H1 (cell line): Measurements from ENCODE around the gene AK8. TPM values are rescaled to one million over a fixed set of nuclear protein-coding genes. Genes with fewer than 3 reads are reported as not detected.

Experiments used
- CTCF ChIA-PET: fragments of 300-600 bp; sonication (Branson Sonifier 250); formaldehyde crosslinking; loops from one replicate; lab custom pipeline; 2021; ENCODE audit not compliant: partially characterized antibody; lab: Charles Lee
- POLR2A ChIA-PET: fragments of 300-600 bp; sonication (Branson Sonifier 250); formaldehyde crosslinking; loops from one replicate; lab custom pipeline; 2021; ENCODE audit warnings: inconsistent platforms; ENCODE audit not compliant: partially characterized antibody; lab: Charles Lee
- DNase-seq, 2 experiments: peaks; one replicate each; pipeline versions ENCODE4 v3.0.0 to v3.0.0-alpha.2; 2010 to 2022; ENCODE audit warnings: low spot score in 2 of 2, low read depth in 1 of 2, mixed read lengths in 1 of 2
- FAIRE-seq: peaks from 2 replicates; lab custom pipeline; 2011; peaks lifted over from hg19 to GRCh38; lab: Jason Lieb, UNC
- H2AFZ ChIP-seq: 2 replicates; pipeline ENCODE4 v1.8.1; 2012; ENCODE audit warnings: low read length, inconsistent platforms
- H2AK5ac ChIP-seq: 2 replicates; pipeline ENCODE4 v1.6.1; 2013; ENCODE audit warnings: low read depth, low read length
- H2BK120ac ChIP-seq: replicated peaks from 2 replicates; pipeline ENCODE3; 2013; ENCODE audit warnings: low read depth, low read length, inconsistent platforms
- H2BK12ac ChIP-seq: 2 replicates; pipeline ENCODE4 v1.6.1; 2013; ENCODE audit warnings: low read depth, low read length
- H2BK15ac ChIP-seq: 2 replicates; pipeline ENCODE4 v1.6.1; 2013; ENCODE audit warnings: low read length
- H2BK20ac ChIP-seq: 2 replicates; pipeline ENCODE4 v1.6.1; 2013; ENCODE audit warnings: low read length
- H2BK5ac ChIP-seq: 2 replicates; pipeline ENCODE4 v1.6.1; 2013; ENCODE audit warnings: low read depth, low read length
- H3K14ac ChIP-seq: 2 replicates; pipeline ENCODE4 v1.6.1; 2013; ENCODE audit warnings: inconsistent platforms; ENCODE audit not compliant: insufficient read length
- H3K18ac ChIP-seq: 2 replicates; pipeline ENCODE4 v1.6.1; 2013; ENCODE audit warnings: low read length; ENCODE audit errors: extremely low read depth
- H3K23ac ChIP-seq: 2 replicates; pipeline ENCODE4 v1.6.1; 2013; ENCODE audit warnings: inconsistent platforms; ENCODE audit not compliant: insufficient read length
- H3K23me2 ChIP-seq: 2 replicates; pipeline ENCODE4 v1.6.1; 2013; ENCODE audit warnings: low read depth, low read length
- H3K27ac ChIP-seq: 2 replicates; pipeline ENCODE4 v1.6.1; 2011; ENCODE audit warnings: low read depth, low read length, inconsistent platforms
- H3K27me3 ChIP-seq, 4 experiments: replicated peaks in 1 of 4; 1 replicate in 1 of 4; 2 replicates in 3 of 4; pipeline versions ENCODE4 v1.6.1 to v1.8.1; 2011 to 2013; ENCODE audit warnings: low read length in 3 of 4, mild to moderate bottlenecking in 3 of 4, inconsistent platforms in 2 of 4, mixed read lengths in 2 of 4, moderate library complexity in 1 of 4; ENCODE audit not compliant: control insufficient read depth in 3 of 4, insufficient read depth in 3 of 4; ENCODE audit errors: extremely low read depth in 1 of 4
- H3K36me3 ChIP-seq, 4 experiments: 2 replicates each; pipeline versions ENCODE4 v1.6.1 to v1.8.1; 2011 to 2013; ENCODE audit warnings: mild to moderate bottlenecking in 4 of 4, low read length in 3 of 4, moderate library complexity in 2 of 4, control low read depth in 1 of 4, inconsistent platforms in 1 of 4; ENCODE audit not compliant: insufficient read depth in 4 of 4, control insufficient read depth in 2 of 4
- H3K4ac ChIP-seq: replicated peaks from 2 replicates; pipeline ENCODE3; 2013; ENCODE audit warnings: low read length, low read depth, mixed read lengths, inconsistent platforms; ENCODE audit not compliant: insufficient read length
- H3K4me1 ChIP-seq, 4 experiments: replicated peaks in 1 of 4; 1 replicate in 1 of 4; 2 replicates in 3 of 4; pipeline versions ENCODE4 v1.6.1 to v1.8.1; 2011 to 2013; ENCODE audit warnings: low read length in 3 of 4, inconsistent platforms in 2 of 4, mixed read lengths in 1 of 4; ENCODE audit not compliant: insufficient read depth in 4 of 4, control insufficient read depth in 3 of 4
- H3K4me2 ChIP-seq, 2 experiments: 2 replicates each; pipeline versions ENCODE4 v1.6.1 to v1.8.1; 2011 to 2013; ENCODE audit warnings: low read depth in 2 of 2, low read length in 2 of 2, control low read depth in 1 of 2, inconsistent platforms in 1 of 2, mild to moderate bottlenecking in 1 of 2; ENCODE audit not compliant: insufficient read depth in 1 of 2
- H3K4me3 ChIP-seq, 4 experiments: fragments of 200-600, 300-600 bp in 1 of 4; sonication (generic), shearing (Covaris generic), sonication (Bioruptor Twin) in 1 of 4; 2 replicates each; pipeline versions ENCODE4 v1.5.1 to v1.8.1; 2011 to 2016; ENCODE audit warnings: low read length in 4 of 4, low read depth in 3 of 4, control low read depth in 2 of 4, inconsistent platforms in 2 of 4, mild to moderate bottlenecking in 2 of 4, mixed read lengths in 1 of 4, moderate library complexity in 1 of 4; ENCODE audit not compliant: insufficient read depth in 2 of 4; ENCODE audit errors: extremely low read depth in 1 of 4
- H3K56ac ChIP-seq: replicated peaks from 2 replicates; pipeline ENCODE3; 2013; ENCODE audit warnings: low read depth, mild to moderate bottlenecking, mixed read lengths, low read length, inconsistent platforms; ENCODE audit not compliant: insufficient read length
- H3K79me1 ChIP-seq: 2 replicates; pipeline ENCODE4 v1.6.1; 2013; ENCODE audit warnings: low read depth, low read length, control low read depth
- H3K79me2 ChIP-seq, 2 experiments: 2 replicates each; pipeline versions ENCODE4 v1.6.1 to v1.8.1; 2012 to 2013; ENCODE audit warnings: low read length in 2 of 2, mild to moderate bottlenecking in 2 of 2, inconsistent platforms in 1 of 2; ENCODE audit not compliant: insufficient read depth in 2 of 2, control insufficient read depth in 1 of 2
- H3K9ac ChIP-seq, 4 experiments: replicated peaks in 1 of 4; 1 replicate in 1 of 4; 2 replicates in 3 of 4; pipeline versions ENCODE4 v1.6.1 to v1.8.1; 2011 to 2013; ENCODE audit warnings: low read depth in 3 of 4, low read length in 3 of 4, control low read depth in 2 of 4, mild to moderate bottlenecking in 2 of 4, moderate library complexity in 2 of 4, inconsistent platforms in 1 of 4; ENCODE audit errors: extremely low read depth in 1 of 4
- H3K9me3 ChIP-seq, 2 experiments: 2 replicates each; pipeline versions ENCODE4 v1.6.1 to v1.8.1; 2012 to 2013; ENCODE audit warnings: mild to moderate bottlenecking in 2 of 2, moderate library complexity in 2 of 2, control low read depth in 1 of 2, inconsistent platforms in 1 of 2, low read depth in 1 of 2, low read length in 1 of 2, mixed read lengths in 1 of 2; ENCODE audit not compliant: insufficient read depth in 2 of 2
- H4K20me1 ChIP-seq, 2 experiments: replicated peaks in 1 of 2; 2 replicates each; pipeline versions ENCODE3 to v1.8.1; 2011 to 2013; ENCODE audit warnings: inconsistent platforms in 2 of 2, low read length in 2 of 2, mild to moderate bottlenecking in 1 of 2; ENCODE audit not compliant: insufficient read depth in 2 of 2, control insufficient read depth in 1 of 2
- H4K5ac ChIP-seq: 2 replicates; pipeline ENCODE4 v1.6.1; 2013; ENCODE audit warnings: low read length, low read depth, mixed read lengths, inconsistent platforms; ENCODE audit not compliant: insufficient read length
- H4K8ac ChIP-seq: 2 replicates; pipeline ENCODE4 v1.8.0; 2013; ENCODE audit warnings: mild to moderate bottlenecking, moderate library complexity, low read length, inconsistent platforms; ENCODE audit not compliant: insufficient read depth; ENCODE audit errors: extremely low read depth
- H4K91ac ChIP-seq: replicated peaks from 2 replicates; pipeline ENCODE3; 2013; ENCODE audit warnings: low read length, mixed read lengths, inconsistent platforms; ENCODE audit not compliant: insufficient read length
- ATF3 ChIP-seq: IDR thresholded peaks from 2 replicates; pipeline ENCODE4 v1.6.1; 2011; ENCODE audit warnings: low read depth, mild to moderate bottlenecking, low read length; ENCODE audit not compliant: insufficient read depth
- CHD1 ChIP-seq: IDR thresholded peaks from 2 replicates; pipeline ENCODE4 v1.6.1; 2012; ENCODE audit warnings: low read depth, low read length, improper control_type of control experiment
- RAD21 ChIP-seq, 2 experiments: IDR thresholded peaks in 1 of 2; conservative IDR thresholded peaks in 1 of 2; 2 replicates each; pipeline ENCODE4 v1.6.1; 2011; ENCODE audit warnings: low read depth in 2 of 2, low read length in 2 of 2, improper control_type of control experiment in 1 of 2, inconsistent platforms in 1 of 2, mild to moderate bottlenecking in 1 of 2, moderate library complexity in 1 of 2
- WGBS, 2 experiments: shearing (Covaris generic) in 1 of 2; methylation state at CpG; one replicate each; pipeline versions ENCODE4 v1.1.6 to v1.1.7; 2013 to 2015; ENCODE audit warnings: low lambda C conversion rate in 2 of 2, mixed read lengths in 2 of 2, inconsistent platforms in 1 of 2, low coverage in 1 of 2, missing lambda C conversion rate in 1 of 2; ENCODE audit not compliant: insufficient replicate concordance in 2 of 2, insufficient coverage in 1 of 2, insufficient read length in 1 of 2; ENCODE audit errors: extremely low coverage in 1 of 2, missing lambda C conversion rate in 1 of 2; 5-methylcytosine and 5-hydroxymethylcytosine counted together
- polyA plus RNA-seq, 7 experiments: library from polyadenylated mRNA; depleted of rRNA in 3 of 7; stranded (reverse) in 5 of 7; unstranded in 2 of 7; fragments of >200 nt in 5 of 7; fragments of 200-250 nt in 2 of 7; gene quantifications; 1 replicate in 5 of 7; 2 replicates in 1 of 7; 4 replicates in 1 of 7; pipeline versions ENCODE4 v1.2.1 to v1.2.3, GENCODE V29; 2011 to 2013; ENCODE audit warnings: missing spikeins in 2 of 7, mixed read lengths in 2 of 7
- total RNA-seq: library from RNA; stranded (reverse); fragmentation: NEBNext Ultra II Directional; extraction: Animal tissue kit (Norgen Biotek cat#: 25700); gene quantifications from 2 replicates; pipeline ENCODE4 v1.2.1, GENCODE V29; 2021

The AK8 gene
- total and polyA plus RNA-seq, 2 of the 8 experiments (the other 6 are each of a cell fraction or from before 2014, with no cell fraction given), result 0.35 to 0.48 TPM

GRCh38 chr9:132753593-132753880, 124.5 kb downstream of the AK8 start:
- Histone ChIP-seq H2BK5ac (no peak overlapping the region), H3K79me2 (no peaks in the 10 kb centered on the region), H3K9ac (no peak overlapping the region), H4K20me1 (no peaks in the 10 kb centered on the region), H3K4ac (no peak overlapping the region), H3K14ac (no peak overlapping the region), H3K4me1 (peaks cover 0 to 8% (median 3%) of the 10 kb centered on the region in 4 experiments; a peak in 4 of 7 replicates), H3K36me3 (no peaks in the 10 kb centered on the region), H3K4me2 (no peak overlapping the region), H3K79me1 (no peaks in the 10 kb centered on the region), H3K4me3 (no peak overlapping the region), H3K23me2 (no peaks in the 10 kb centered on the region), H3K27ac (no peak overlapping the region), H3K9me3 (no peaks in the 10 kb centered on the region), H2BK15ac (no peak overlapping the region), H4K91ac (no peak overlapping the region), H2AK5ac (no peak overlapping the region), H3K27me3 (no peaks in the 10 kb centered on the region; a peak in 1 of 7 replicates), H2AFZ (no peak overlapping the region), H3K56ac (no peak overlapping the region), H3K23ac (no peak overlapping the region), H4K8ac (no peak overlapping the region; the same call in 1 of the 2 replicates), H3K18ac (no peak overlapping the region), H2BK12ac (no peak overlapping the region), H2BK120ac (no peak overlapping the region), H4K5ac (no peak overlapping the region), H2BK20ac (no peak overlapping the region)
- FAIRE-seq (no peak), DNase-seq (no peak)
- POLR2A ChIA-PET, result interaction anchor here (1.0 kb wide), 1 partner anchor 191 kb away, joined by 3 read pairs; the partner anchor contains the start of gene TSC1
- TF ChIP-seq RAD21 (IDR thresholded peaks at IDR 0.05 in 1 of 2, conservative IDR thresholded peaks at IDR 0.05 in 1 of 2; ENCODE audit: low read depth in 2 of 2, low read length in 2 of 2), result no peak
- no peak for TF ChIP-seq CHD1
- TF ChIP-seq ATF3, result no peak
- 97% methylated on average over 7 of the region's 7 CpGs; no CpG with 5 or more reads in 1 of the 2 experiments for WGBS, 2 experiments
- CTCF ChIA-PET, result interaction anchor here (0.6 to 1.5 kb wide), 4 partner anchors 9 to 224 kb away, joined by 3 to 5 read pairs (median 4); no protein-coding TSS in a partner anchor
